SK-N-SH (cell line): ENCODE data around the gene GPR171.

Source experiments
- CHD2 ChIP-seq: fragments of 150-350 bp; IDR thresholded peaks from 2 replicates; pipeline ENCODE4 v1.6.1; 2018; ENCODE audit warnings: low read length; ENCODE audit not compliant: partially characterized antibody
- CTCF ChIP-seq: fragments of 200-600 bp; sonication (generic); IDR thresholded peaks from 2 replicates; pipeline ENCODE4 v1.6.1; 2017; ENCODE audit warnings: antibody characterized with exemption, mild to moderate bottlenecking, moderate library complexity
- EP300 ChIP-seq, 2 experiments: IDR thresholded peaks; 2 replicates each; pipeline versions ENCODE4 v1.4.0 to v1.6.1; 2012; ENCODE audit warnings: borderline replicate concordance in 1 of 2, low read depth in 1 of 2, low read length in 1 of 2
- EZH2phosphoT487 ChIP-seq: fragments of 200-600 bp; sonication (generic); IDR thresholded peaks from 2 replicates; pipeline ENCODE4 v1.6.1; 2017; ENCODE audit warnings: low read depth, mixed run types, mild to moderate bottlenecking, antibody characterized with exemption, moderate library complexity, borderline replicate concordance
- JUND ChIP-seq: IDR thresholded peaks from 2 replicates; pipeline ENCODE4 v1.4.0; 2012
- PBX3 ChIP-seq: IDR thresholded peaks from 2 replicates; pipeline ENCODE4; 2012
- USF2 ChIP-seq: fragments of 150-350 bp; IDR thresholded peaks from 2 replicates; pipeline ENCODE4 v1.6.1; 2017; ENCODE audit warnings: antibody characterized with exemption, low read length, low read depth, borderline replicate concordance
- TF ChIP-seq, protein P1 (sequence below): IDR thresholded peaks from 2 replicates; pipeline ENCODE4 v1.4.0; 2012; ENCODE audit warnings: low read depth, borderline replicate concordance
- TF ChIP-seq, protein P2 (sequence below): IDR thresholded peaks from 2 replicates; pipeline ENCODE4 v1.4.0; 2012; ENCODE audit warnings: low read depth, borderline replicate concordance

GRCh38 chr3:151175952-151176351, 27.1 kb downstream of the GPR171 start:
- TF ChIP-seq CTCF (no peak), EZH2phosphoT487 (no peak), PBX3 (no peak), JUND (no peak), CHD2 (no peak), USF2 (no peak), EP300 (IDR thresholded peaks at IDR 0.05; ENCODE audit: borderline replicate concordance in 1 of 2, low read depth in 1 of 2, low read length in 1 of 2) (no peak)
- TF ChIP-seq, protein P1, sequence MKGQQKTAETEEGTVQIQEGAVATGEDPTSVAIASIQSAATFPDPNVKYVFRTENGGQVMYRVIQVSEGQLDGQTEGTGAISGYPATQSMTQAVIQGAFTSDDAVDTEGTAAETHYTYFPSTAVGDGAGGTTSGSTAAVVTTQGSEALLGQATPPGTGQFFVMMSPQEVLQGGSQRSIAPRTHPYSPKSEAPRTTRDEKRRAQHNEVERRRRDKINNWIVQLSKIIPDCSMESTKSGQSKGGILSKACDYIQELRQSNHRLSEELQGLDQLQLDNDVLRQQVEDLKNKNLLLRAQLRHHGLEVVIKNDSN: no peak
- TF ChIP-seq, protein P2, sequence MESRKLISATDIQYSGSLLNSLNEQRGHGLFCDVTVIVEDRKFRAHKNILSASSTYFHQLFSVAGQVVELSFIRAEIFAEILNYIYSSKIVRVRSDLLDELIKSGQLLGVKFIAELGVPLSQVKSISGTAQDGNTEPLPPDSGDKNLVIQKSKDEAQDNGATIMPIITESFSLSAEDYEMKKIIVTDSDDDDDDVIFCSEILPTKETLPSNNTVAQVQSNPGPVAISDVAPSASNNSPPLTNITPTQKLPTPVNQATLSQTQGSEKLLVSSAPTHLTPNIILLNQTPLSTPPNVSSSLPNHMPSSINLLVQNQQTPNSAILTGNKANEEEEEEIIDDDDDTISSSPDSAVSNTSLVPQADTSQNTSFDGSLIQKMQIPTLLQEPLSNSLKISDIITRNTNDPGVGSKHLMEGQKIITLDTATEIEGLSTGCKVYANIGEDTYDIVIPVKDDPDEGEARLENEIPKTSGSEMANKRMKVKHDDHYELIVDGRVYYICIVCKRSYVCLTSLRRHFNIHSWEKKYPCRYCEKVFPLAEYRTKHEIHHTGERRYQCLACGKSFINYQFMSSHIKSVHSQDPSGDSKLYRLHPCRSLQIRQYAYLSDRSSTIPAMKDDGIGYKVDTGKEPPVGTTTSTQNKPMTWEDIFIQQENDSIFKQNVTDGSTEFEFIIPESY: no peak
